GM20431 (cell line): ENCODE data around the gene CDK5.

Experiments
- in situ Hi-C: fragments of 300-500 bp; cut with MseI, MboI; formaldehyde crosslinking; loops from one replicate; pipeline ENCODE4 v1.15.0; 2020; ENCODE audit warnings: low sequenced_read_pairs; ENCODE audit not compliant: unreplicated experiment

CDK5 gene

DNA sequence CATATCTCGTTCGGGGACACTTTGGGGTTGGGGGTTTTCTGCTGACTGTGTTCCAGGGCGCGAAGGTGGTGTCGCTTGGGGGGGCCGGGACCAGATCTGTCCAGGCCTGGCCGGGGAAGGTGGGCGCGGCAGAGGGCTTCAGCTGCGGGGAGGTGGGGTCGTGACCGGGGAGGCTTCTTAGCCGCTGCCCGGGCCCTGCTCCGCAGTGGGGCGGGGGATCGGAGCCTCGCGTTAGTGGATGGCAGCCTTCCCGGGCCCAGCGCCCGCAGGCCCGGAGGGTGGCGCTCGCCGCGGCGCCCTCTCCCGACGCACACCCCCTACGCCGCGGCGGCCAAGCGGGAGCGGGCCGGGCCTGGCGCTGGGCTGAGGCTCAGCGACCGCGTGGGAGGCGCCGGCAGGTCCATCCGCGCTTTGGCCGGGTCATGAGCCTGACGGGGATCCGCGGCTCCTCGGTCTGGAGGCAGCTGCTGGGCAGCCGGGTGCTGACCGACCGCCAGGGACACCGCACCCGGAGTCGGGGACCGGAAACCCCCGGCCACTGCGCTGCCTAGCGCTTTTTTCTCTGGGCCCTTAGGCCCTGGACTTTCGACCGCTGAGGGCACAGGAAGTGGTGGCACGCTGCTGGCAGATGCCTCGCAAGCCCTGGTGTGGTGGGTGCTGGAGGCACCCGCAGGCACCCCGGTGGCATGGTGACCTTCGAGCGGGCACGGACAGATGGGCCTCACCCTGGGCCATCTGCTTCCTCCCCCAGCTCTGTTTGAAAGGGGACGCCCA is 29.7 kb upstream of the CDK5 start:
- in situ Hi-C loops: no loop called here

GRCh38 chr7:151086802-151087244 is 29.1 kb upstream of the CDK5 start:
- in situ Hi-C loops: no loop called here

DNA sequence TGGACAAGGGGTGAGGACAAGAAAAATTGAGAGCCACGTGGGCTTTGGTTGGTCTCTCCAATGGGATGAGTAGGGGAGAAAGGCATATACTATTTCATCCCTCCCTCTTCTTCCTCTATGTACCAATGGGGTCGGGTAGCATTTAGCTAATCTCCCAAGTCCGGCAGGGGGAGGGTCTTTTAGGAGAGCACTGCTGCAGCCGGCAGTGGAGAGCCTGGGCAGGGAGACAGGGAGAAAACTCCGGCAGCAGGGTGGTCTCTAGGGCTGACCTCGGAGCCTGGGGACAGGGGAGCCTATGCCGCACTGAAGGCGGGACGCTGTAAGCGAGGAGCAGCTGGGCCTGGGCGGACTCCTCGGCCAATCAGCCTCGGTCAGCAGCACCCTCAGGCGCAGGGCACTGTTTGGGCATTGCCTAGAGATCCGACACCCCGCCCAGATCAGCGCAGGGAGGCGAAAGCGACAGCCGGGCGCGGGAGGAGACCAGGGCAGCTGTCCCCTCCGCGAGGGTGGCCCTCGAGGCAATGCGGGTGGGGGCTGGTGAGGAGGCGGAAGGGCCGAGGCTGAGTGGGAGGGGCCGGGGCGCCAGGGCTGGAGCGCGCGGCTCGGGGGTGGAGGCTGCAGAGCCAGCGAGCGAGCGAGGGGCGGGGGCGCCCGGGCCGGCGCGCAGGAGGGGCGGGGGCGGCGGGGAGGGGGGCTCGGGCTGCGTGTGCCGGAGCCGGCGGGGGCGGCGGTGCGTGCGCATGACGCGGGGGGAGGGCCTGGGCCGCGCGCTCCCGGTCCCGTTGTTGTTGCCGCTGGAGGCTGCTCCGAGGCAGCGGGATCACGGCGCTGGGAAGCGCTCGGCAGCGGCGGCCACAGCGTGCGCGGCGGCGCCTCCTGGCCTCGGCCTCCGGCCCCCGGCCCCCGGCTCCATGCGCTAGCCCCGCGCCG is 28.3 kb upstream of the CDK5 start, which contains the start of gene AGAP3:
TSS of gene AGAP3 (plus strand) at position 785 of the 930 bp plus-strand sequence. CDS start 267 bp downstream, outside the sequence.
- in situ Hi-C loops: no loop called here

GRCh38 chr7:151085329-151085690 is 27.6 kb upstream of the CDK5 start:
- in situ Hi-C loops: no loop called here

- in situ Hi-C loops: no loop called here
Observed at GRCh38 chr7:151083824-151084160, 26.1 kb upstream of the CDK5 start.

DNA sequence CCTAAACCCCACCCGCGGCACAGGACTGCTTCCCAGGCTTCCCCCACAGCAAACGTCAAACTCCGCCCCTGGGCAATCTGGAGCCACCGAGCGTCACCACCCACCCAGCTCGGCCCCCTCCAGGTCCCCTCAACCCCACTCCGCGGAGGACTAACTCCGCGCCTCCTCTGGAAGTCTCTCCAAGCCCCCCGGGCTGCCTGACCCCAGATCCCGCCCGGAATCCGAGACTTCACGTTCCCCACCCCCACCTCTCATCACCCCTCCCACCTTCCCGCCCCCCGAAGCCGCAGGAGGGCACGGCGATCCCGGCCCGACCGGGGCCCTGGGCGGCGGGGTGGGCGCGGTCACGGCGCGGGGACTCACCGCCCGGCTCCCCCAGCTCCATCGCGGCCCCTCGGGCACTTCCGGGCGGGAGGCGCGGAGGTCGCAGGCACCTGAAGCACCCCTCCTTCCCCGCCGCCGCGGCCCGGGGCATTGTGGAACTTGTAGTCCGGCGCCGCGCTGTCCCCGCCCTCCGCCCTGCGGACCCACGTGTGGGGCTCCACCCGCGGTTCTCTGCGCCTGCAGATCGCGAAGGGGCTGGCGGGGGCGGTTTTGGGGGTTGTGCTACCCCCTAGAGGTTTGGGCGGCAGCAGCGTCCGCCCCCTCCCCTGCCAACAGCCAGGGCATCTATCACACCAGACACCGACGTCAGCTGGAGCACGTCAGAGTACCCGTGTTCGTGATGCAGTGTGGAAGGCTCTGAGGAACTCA is 25.6 kb upstream of the CDK5 start, which contains the start of gene TMUB1:
TSS of gene TMUB1 (minus strand) at position 423 of the 753 bp plus-strand sequence. CDS start 930 bp downstream, outside the sequence.
- in situ Hi-C loops: no loop called here

GRCh38 chr7:151082141-151083070 is 24.7 kb upstream of the CDK5 start:
- in situ Hi-C loops: no loop called here

DNA sequence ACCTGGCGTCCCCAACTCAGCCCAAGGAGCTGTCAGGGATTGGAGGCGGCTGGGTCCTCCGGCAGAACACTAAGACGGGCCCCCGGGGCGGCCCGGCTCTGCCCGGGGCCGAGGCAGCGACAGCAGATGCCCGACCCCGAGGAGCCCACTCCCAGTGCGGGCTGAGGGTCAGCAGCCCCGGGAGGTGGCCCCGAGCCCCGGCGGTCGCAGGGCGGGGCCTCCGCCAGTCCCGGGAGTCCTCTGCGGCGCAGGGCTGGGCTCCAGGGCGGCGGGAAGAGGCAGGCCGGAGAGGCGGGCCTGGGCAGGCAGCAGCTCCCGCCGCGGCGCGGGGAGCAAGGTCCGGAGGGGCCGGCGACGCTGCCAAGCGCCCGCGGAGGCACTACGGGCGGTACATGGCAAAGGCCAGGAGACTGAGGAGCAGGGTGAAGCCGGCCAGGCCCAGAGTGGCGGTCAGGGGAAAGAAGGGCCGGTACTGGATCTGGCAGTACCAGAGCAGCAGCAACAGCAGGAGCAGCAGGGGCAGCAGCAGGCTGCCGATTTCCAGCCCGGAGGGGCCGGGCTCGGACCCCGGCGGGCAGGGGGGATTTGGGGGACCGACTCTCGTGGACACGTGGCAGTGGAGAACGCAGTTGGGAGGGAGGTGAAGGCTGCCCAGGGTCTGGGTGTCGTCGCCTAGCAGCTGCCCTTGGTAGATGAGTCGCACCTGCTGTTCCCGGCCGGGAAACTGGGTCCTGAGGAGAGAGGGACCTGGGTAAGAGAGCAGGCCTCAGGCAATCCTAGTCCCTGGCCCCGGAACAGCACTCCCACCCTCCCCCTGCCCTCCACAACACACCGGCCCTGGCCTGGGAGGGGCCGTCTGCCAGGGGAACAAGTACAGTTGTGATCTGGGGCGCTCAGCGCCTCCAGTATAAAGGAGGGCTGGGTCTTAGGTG is 23.7 kb upstream of the CDK5 start:
- in situ Hi-C loops: no loop called here

DNA sequence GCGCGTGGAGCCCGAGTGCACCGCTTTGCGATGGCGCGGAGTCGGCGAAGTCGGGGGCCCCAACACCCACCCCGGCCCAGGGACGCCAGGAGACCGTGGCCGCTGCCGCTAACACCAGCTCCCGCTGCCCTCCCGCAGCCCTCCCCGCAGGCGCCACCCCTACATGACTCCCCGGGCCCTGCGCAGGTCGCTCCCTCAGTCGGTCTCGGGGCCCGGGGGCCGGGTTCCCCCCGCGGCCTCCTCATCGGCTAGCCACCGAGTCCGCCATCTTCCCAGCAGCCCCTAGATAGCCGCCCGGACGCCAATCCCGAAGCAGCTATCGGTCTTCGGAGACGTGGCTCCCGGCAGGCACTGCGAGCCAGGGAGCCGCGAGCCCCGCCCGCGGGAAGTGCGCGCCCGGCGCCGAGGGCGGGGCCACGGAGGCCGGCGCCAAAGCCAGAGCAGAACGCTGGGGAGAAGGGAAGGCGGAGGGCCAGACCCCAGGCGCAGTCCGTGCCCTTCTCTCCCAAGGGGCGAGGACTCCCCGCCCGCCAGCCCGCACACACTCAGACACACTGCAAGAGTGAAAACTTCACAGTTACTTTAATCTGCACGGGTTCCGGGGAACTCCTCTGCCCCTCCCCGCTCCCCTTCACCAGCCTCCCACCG is 22.9 kb upstream of the CDK5 start, which contains the start of gene FASTK:
TSS of gene FASTK (minus strand) at position 288 of the 648 bp plus-strand sequence. CDS start at position 245, 43 bp downstream.
- in situ Hi-C loops: no loop called here

DNA sequence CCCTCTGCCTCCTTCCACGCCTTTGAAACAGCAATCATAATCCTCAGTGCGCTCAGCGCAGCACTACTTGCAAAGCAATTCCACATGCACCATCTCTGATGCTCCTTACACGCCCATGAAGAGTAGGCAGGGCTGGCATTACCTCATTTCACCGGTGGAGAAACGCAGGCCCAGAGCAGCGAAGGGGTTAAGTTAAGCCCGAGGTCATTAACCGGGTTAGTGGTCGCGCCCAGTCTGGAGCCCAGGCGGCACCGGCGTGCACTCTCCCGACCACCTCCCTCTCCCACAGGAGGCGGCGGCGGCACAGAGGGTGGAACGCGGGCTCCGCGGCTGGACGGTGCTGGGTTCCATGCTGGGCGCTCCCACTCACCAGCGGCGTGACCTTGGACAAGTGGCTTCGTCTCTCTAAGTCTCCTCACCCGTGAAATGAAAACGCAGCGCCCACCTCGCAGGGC is 22.4 kb upstream of the CDK5 start:
- in situ Hi-C loops: no loop called here

- in situ Hi-C loops: no loop called here
Observed at GRCh38 chr7:151079199-151079910, 21.7 kb upstream of the CDK5 start.

GRCh38 chr7:151078233-151079040 is 20.7 kb upstream of the CDK5 start:
- in situ Hi-C loops: no loop called here

DNA sequence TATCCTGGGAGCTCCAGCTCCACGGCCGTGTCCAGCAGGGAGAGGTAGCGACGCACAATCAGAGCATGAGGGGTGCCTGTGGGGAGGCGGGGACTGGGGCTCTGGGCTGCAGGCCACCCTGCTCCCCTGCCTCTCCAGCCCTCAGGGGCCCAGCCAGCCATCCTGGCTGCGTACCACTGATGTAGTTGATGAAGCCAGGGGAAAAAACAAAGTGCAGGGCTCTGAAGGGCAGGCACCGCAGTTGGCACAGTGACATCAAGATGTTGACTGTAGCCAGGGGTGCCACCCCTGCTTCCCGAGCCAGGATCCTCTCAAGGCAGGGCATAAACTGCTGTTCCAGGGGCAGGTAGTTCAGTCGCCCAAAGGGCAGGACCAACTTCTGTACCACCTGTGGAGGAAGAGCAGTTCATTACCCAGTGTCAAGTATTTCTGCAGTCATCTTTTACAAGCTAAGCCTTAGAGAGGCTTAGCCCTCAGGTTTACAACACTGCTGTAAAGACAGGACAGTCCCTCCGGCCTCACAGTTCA is 20.1 kb upstream of the CDK5 start:
- in situ Hi-C loops: no loop called here

DNA sequence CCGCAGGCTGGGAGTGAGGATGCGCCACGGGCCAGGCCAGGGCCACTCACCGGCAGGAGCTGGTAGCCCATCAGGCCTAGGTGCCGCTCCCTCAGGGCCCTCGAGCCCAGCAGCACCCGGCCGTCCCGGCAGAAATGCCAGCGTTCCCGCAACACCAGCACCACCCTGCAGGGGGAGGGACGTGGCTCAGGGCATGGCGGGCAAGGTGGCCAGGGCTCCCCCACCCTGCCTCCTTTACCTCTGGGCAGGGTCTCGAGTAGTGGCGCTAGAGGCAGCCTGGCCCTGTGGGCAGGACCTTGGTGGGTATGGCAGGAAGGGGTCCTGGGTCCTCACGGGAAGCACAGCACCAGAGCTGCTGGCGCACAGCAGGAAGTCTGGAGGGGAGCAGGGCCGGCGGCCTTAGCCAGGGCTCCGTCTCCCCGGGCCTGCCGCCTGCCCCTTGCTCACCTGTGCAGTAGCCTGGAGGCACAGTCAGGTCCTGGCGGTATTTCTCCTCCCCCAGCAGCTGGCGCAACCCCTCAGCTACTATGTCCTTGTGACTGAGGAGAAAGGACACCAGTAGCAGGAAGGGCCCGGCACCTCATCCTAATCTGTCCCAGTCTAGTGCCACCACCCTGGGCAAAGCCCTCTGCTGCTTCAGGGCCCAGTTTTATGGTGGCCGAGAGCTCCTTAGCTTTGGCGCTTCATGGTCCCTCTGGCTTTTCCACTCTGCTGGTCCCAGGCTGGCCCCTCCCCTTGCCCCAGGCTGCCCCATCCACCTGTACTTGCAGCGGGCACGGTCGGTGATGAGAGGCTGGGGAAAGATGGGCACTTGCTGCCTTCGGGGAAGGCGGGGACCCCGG is 19.4 kb upstream of the CDK5 start:
- in situ Hi-C loops: no loop called here

DNA sequence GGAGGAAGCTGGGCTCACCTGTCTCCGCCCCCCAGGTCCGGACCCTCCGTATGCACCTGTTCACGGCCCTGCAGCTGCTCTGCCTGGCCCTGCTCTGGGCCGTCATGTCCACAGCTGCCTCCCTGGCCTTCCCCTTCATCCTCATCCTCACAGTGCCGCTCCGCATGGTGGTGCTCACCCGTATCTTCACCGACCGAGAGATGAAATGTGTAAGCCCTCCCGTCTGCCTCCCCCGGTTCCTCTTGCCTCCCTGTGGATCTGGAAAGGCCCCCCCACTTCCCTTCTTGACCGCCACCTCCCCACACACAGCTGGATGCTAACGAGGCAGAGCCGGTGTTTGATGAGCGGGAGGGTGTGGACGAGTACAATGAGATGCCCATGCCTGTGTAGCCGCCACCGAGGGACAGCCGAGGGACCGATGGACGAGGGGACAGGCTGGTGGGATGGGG is 18.3 kb upstream of the CDK5 start:
- in situ Hi-C loops: no loop called here
